ENCODE results near the gene ITCH. TPM values are rescaled to one million over a fixed set of nuclear protein-coding genes. Genes with fewer than 3 reads are reported as not detected.

The ITCH gene
- polyA plus RNA-seq, 3 donors = 13.3 to 26.6 (median 19.9) TPM

DNA sequence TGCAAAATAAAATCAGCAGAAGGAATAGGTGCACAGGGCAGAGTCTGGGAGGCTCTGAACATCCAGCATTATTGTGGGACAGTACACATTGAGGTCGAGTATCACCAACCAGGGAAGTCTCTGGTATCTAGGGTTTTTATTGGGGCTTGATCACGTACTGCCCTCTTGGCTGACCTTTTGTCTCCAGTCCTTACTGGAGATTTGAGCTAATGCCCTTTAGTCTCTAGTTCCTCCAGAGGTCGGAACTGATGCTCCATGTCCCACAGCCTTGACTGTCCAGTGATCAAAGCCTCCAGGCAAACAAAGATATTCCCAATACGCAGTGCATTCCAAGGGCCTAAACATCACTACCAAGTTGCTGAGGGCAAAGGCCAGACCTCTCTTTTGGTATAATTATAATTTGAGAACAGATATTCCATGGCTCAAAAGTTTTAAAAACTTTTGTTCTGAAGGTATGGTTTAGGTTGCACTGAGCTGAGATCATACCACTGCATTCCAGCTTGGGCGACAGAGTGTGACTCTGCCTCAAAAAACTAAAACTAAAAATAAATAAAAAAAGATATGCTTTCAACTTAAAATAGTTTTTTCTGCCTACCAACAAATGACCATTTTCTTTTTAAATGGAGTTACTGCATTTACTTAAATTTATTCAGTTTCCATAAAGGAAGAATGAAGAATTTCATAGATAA is 96.3 kb downstream of the ITCH start:
- H3K4me1 Mint-ChIP-seq = peaks cover 2% of the 10 kb centered on the region
- peak overlapping the region in 1 of 7 donors; percentile 35 for H3K27ac Mint-ChIP-seq
- TF ChIP-seq CTCF (IDR thresholded peaks at IDR 0.05) = no peak
- Histone ChIP-seq H2AFZ (ENCODE audit: insufficient read depth, low read depth, low read length, poor library complexity, severe bottlenecking) (no peak overlapping the region), H3K4me1 (ENCODE audit: control insufficient read depth in 1 of 2, insufficient read depth in 2 of 2, low read length in 2 of 2) (no peaks in the 10 kb centered on the region), H3K4me3 (replicated peaks in 1 of 3; ENCODE audit: low read depth in 2 of 3, low read length in 3 of 3) (no peak overlapping the region), H3K27me3 (ENCODE audit: control insufficient read depth in 2 of 2, insufficient read depth in 2 of 2, low read length in 2 of 2) (no peaks in the 10 kb centered on the region), H3K79me2 (ENCODE audit: insufficient read depth, low read length) (no peaks in the 10 kb centered on the region), H3K9ac (ENCODE audit: insufficient read depth, low read length, poor library complexity, severe bottlenecking) (no peak overlapping the region), H3K9me3 (replicated peaks in 1 of 2; ENCODE audit: control insufficient read depth in 1 of 2, insufficient read depth in 1 of 2, low read length in 2 of 2) (no peaks in the 10 kb centered on the region), H3K27ac (ENCODE audit: low read depth in 1 of 2, low read length in 2 of 2) (no peak overlapping the region), H4K20me1 (ENCODE audit: insufficient read depth, low read length) (peaks cover 33% of the 10 kb centered on the region), H3K36me3 (replicated peaks in 1 of 2; ENCODE audit: control insufficient read depth in 1 of 2, insufficient read depth in 2 of 2, low read length in 2 of 2) (peaks cover 73 to 92% of the 10 kb centered on the region in 2 donors), H3K4me2 (replicated peaks; ENCODE audit: extremely low read depth, low read length, poor library complexity, severe bottlenecking) (no peak overlapping the region)
- H3K4me3 Mint-ChIP-seq = no peak overlapping the region
- DNase-seq = no peak
- intact Hi-C loops (cut with micrococcal nuclease) = no loop called here
- no peaks in the 10 kb centered on the region for H3K9me3 Mint-ChIP-seq
- H3K27me3 Mint-ChIP-seq (ENCODE audit: low read depth in 3 of 3) = no peaks in the 10 kb centered on the region
- peaks cover 71 to 85% of the 10 kb centered on the region in 2 donors for H3K36me3 Mint-ChIP-seq
- 100% methylated on average over 3 of the region's 5 CpGs for WGBS (ENCODE audit: insufficient coverage)

DNA sequence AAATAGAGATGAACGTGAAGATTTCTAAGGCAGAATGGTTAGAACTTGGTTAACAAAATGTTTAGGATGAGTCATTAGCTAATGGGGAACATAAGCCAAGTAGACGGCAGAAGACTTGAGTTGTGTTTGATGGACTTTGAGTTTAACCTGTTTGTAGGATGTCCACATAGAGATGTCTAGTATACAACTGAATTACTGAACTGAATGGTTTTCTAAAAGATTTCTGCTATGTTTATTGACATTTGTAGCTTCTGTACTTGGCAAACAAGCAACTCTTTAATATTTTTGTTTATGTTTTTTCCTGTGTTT is 98.7 kb downstream of the ITCH start:
- H3K4me2 ChIP-seq (replicated peaks; ENCODE audit: extremely low read depth, low read length, poor library complexity, severe bottlenecking) = no peak overlapping the region
- H3K79me2 ChIP-seq (ENCODE audit: insufficient read depth, low read length) = no peaks in the 10 kb centered on the region
- no peaks in the 10 kb centered on the region for H3K9me3 Mint-ChIP-seq
- no peaks in the 10 kb centered on the region for H3K9me3 ChIP-seq (replicated peaks in 1 of 2; ENCODE audit: control insufficient read depth in 1 of 2, insufficient read depth in 1 of 2, low read length in 2 of 2)
- H3K36me3 ChIP-seq (replicated peaks in 1 of 2; ENCODE audit: control insufficient read depth in 1 of 2, insufficient read depth in 2 of 2, low read length in 2 of 2) = peaks cover 83 to 98% of the 10 kb centered on the region in 2 donors
- H3K27me3 Mint-ChIP-seq (ENCODE audit: low read depth in 3 of 3) = peaks cover 0 to 2% (median 0%) of the 10 kb centered on the region in 3 donors
- H3K4me3 ChIP-seq (replicated peaks in 1 of 3; ENCODE audit: low read depth in 2 of 3, low read length in 3 of 3) = no peak overlapping the region
- intact Hi-C loops (cut with micrococcal nuclease) = no loop called here
- H3K27ac Mint-ChIP-seq = no peak overlapping the region
- no peaks in the 10 kb centered on the region for H3K4me1 ChIP-seq (ENCODE audit: control insufficient read depth in 1 of 2, insufficient read depth in 2 of 2, low read length in 2 of 2)
- peaks cover 80 to 91% of the 10 kb centered on the region in 2 donors for H3K36me3 Mint-ChIP-seq
- peaks cover 48% of the 10 kb centered on the region for H4K20me1 ChIP-seq (ENCODE audit: insufficient read depth, low read length)
- peaks cover 2% of the 10 kb centered on the region for H3K4me1 Mint-ChIP-seq
- 74% methylated on average over 2 of the region's 2 CpGs for WGBS (ENCODE audit: insufficient coverage)
- no peak for DNase-seq
- no peak overlapping the region for H3K4me3 Mint-ChIP-seq
- no peak overlapping the region for H2AFZ ChIP-seq (ENCODE audit: insufficient read depth, low read depth, low read length, poor library complexity, severe bottlenecking)
- no peak for TF ChIP-seq CTCF (IDR thresholded peaks at IDR 0.05)
- no peaks in the 10 kb centered on the region for H3K27me3 ChIP-seq (ENCODE audit: control insufficient read depth in 2 of 2, insufficient read depth in 2 of 2, low read length in 2 of 2)
- no peak overlapping the region for H3K9ac ChIP-seq (ENCODE audit: insufficient read depth, low read length, poor library complexity, severe bottlenecking)
- H3K27ac ChIP-seq (ENCODE audit: low read depth in 1 of 2, low read length in 2 of 2) = peak overlapping the region in 1 of 2 donors; percentile 5
